ENCODE results near the gene DYNC1I1.

DNA sequence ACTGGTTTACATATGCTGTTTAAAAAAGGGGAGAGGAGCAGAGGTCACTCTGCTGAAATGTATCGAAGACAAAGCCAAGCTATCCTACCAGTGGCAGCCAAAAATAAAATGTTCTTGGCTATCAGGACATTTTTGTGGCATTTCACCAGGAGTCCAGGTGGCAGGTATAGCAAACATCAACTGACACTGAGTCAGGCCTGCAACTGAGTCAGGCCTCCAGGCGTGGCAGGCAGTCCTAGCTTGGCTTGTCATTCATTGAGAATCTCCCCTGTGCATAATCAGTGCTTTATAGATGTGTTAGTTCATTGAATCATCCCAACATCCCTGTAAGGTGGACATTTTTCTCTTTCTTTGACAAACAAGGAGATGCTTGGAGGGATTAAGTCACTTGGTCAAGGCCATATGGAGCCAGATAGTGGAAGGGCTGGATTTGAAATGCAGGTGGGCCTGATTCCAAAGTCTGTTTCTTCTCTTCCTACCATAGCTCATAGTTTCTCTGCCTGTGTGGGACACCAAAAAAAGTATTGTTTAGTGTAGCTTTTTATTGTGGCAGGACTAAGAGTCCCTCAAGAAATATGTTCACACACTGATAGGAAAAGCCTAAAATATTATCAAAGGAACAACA, 4.3 kb downstream of the DYNC1I1 start:
- TF ChIP-seq ZNF234 (CRISPR knock-in tag; conservative IDR thresholded peaks at IDR 0.05): no peak
- TF ChIP-seq DPF2 (CRISPR knock-in tag; IDR thresholded peaks at IDR 0.05; ENCODE audit: borderline replicate concordance, low read depth): no peak
- TF ChIP-seq, protein P1, sequence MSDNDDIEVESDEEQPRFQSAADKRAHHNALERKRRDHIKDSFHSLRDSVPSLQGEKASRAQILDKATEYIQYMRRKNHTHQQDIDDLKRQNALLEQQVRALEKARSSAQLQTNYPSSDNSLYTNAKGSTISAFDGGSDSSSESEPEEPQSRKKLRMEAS (IDR thresholded peaks at IDR 0.05): no peak
- TF ChIP-seq ZNF776 (CRISPR knock-in tag; IDR thresholded peaks at IDR 0.05): no peak
- TF ChIP-seq ZFX (CRISPR knock-in tag; IDR thresholded peaks at IDR 0.05; ENCODE audit: low read depth): no peak
- TF ChIP-seq CREM (IDR thresholded peaks at IDR 0.05): no peak
- no peak for TF ChIP-seq CREM (CRISPR knock-in tag; IDR thresholded peaks at IDR 0.05)
- TF ChIP-seq, protein P2, sequence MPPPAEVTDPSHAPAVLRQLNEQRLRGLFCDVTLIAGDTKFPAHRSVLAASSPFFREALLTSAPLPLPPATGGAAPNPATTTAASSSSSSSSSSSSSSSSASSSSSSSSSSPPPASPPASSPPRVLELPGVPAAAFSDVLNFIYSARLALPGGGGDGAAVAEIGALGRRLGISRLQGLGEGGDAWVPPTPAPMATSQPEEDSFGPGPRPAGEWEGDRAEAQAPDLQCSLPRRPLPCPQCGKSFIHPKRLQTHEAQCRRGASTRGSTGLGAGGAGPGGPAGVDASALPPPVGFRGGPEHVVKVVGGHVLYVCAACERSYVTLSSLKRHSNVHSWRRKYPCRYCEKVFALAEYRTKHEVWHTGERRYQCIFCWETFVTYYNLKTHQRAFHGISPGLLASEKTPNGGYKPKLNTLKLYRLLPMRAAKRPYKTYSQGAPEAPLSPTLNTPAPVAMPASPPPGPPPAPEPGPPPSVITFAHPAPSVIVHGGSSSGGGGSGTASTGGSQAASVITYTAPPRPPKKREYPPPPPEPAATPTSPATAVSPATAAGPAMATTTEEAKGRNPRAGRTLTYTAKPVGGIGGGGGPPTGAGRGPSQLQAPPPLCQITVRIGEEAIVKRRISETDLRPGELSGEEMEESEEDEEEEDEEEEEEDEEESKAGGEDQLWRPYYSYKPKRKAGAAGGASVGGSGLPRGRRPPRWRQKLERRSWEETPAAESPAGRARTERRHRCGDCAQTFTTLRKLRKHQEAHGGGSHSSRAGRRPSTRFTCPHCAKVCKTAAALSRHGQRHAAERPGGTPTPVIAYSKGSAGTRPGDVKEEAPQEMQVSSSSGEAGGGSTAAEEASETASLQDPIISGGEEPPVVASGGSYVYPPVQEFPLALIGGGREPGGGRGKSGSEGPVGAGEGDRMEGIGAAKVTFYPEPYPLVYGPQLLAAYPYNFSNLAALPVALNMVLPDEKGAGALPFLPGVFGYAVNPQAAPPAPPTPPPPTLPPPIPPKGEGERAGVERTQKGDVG (CRISPR knock-in tag; IDR thresholded peaks at IDR 0.05; ENCODE audit: borderline replicate concordance): no peak
- TF ChIP-seq RAD21 (CRISPR knock-in tag; IDR thresholded peaks at IDR 0.05): no peak

Data from HepG2 (cell line).